Measurements from ENCODE around the gene TMEM92.
A peak's percentile ranks its signal among the peaks of the same experiment; 100 is the strongest.

Gene TMEM92

DNA sequence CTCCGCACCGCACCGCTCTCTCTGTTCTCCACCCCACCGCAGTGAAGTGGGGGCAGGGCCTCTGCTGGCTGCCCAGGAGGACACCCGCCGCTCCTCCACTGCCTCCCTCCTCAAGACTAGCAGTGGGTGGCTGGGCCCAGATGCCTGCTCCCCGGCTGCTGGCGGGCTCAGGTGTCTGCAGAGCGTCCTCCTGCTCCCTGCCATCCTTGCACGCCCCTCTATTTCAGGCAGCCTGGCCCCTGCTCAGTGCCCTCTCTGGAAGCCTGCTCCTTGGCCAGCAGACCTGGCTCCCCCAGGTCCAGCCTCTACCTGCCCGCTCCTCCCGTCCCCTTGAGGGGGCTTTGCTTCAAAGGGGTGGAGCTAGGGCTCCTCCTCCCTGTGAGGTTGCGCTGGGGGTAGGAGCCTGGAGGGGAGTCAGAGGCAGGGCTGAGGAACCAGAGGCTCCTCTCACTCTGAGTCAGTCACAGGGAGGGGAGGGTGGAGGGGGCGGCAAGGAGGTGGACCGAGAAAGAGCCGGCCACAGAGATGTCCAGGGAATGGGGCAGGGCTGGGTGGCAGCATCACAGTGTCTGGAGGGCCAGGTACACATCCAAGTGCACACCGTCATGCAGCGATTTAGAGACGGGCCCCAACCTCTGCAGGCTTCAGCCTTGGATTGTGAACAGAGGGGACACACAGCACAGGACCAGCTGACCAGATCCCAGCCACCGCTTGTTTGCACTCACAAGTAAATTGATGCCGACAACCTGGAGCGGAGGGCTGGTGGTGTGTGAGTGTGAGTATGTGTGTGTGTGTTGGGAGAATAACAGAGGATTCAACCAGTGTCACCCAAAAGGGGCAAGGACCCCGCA is 9.8 kb upstream of the TMEM92 start:
- ATAC-seq, result peak; percentile 60
- TF ChIP-seq TOX (CRISPR knock-in tag; IDR thresholded peaks at IDR 0.05; ENCODE audit: borderline replicate concordance), result no peak
- no peak for TF ChIP-seq ZFP30 (CRISPR knock-in tag; IDR thresholded peaks at IDR 0.05)
- no peak for TF ChIP-seq ISL1 (CRISPR knock-in tag; IDR thresholded peaks at IDR 0.05)
- no peak for TF ChIP-seq ZC3H10 (CRISPR knock-in tag; IDR thresholded peaks at IDR 0.05)
- TF ChIP-seq, protein P1, sequence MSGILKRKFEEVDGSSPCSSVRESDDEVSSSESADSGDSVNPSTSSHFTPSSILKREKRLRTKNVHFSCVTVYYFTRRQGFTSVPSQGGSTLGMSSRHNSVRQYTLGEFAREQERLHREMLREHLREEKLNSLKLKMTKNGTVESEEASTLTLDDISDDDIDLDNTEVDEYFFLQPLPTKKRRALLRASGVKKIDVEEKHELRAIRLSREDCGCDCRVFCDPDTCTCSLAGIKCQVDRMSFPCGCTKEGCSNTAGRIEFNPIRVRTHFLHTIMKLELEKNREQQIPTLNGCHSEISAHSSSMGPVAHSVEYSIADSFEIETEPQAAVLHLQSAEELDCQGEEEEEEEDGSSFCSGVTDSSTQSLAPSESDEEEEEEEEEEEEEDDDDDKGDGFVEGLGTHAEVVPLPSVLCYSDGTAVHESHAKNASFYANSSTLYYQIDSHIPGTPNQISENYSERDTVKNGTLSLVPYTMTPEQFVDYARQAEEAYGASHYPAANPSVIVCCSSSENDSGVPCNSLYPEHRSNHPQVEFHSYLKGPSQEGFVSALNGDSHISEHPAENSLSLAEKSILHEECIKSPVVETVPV (CRISPR knock-in tag; IDR thresholded peaks at IDR 0.05), result no peak
- TF ChIP-seq ZNF70 (CRISPR knock-in tag; IDR thresholded peaks at IDR 0.05), result no peak
- TF ChIP-seq GLIS3 (CRISPR knock-in tag; IDR thresholded peaks at IDR 0.05), result no peak

DNA sequence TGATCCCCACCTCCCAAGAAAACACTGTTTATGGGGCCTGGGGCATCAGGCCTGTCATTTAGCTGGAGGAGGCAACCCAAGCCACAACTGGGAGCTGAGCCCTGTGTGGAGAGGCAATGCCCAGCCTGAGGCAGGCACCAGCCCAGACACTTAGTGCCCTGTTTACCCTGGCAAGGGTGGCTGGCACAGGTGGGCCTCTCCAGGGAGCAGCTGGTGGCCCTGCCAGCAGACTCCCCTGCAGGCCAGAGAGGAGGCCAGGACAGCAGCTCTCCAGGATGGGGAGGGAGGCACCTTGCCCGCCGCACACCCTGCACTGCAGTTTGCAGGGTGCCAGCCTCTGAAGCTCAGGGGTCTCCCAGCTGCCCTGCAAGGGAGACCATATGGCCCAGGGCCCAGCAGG is 9.1 kb upstream of the TMEM92 start:
- no peak for ATAC-seq
- no peak for TF ChIP-seq OSR1 (CRISPR knock-in tag; IDR thresholded peaks at IDR 0.05)
- no peak for TF ChIP-seq GLIS3 (CRISPR knock-in tag; IDR thresholded peaks at IDR 0.05)
- TF ChIP-seq ZC3H10 (CRISPR knock-in tag; IDR thresholded peaks at IDR 0.05), result no peak
- TF ChIP-seq RARB (CRISPR knock-in tag; IDR thresholded peaks at IDR 0.05), result no peak
- TF ChIP-seq, protein P2, sequence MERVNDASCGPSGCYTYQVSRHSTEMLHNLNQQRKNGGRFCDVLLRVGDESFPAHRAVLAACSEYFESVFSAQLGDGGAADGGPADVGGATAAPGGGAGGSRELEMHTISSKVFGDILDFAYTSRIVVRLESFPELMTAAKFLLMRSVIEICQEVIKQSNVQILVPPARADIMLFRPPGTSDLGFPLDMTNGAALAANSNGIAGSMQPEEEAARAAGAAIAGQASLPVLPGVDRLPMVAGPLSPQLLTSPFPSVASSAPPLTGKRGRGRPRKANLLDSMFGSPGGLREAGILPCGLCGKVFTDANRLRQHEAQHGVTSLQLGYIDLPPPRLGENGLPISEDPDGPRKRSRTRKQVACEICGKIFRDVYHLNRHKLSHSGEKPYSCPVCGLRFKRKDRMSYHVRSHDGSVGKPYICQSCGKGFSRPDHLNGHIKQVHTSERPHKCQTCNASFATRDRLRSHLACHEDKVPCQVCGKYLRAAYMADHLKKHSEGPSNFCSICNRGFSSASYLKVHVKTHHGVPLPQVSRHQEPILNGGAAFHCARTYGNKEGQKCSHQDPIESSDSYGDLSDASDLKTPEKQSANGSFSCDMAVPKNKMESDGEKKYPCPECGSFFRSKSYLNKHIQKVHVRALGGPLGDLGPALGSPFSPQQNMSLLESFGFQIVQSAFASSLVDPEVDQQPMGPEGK (CRISPR knock-in tag; IDR thresholded peaks at IDR 0.05; ENCODE audit: borderline replicate concordance), result no peak
- TF ChIP-seq BACH2 (CRISPR knock-in tag; IDR thresholded peaks at IDR 0.05; ENCODE audit: borderline replicate concordance), result no peak
- no peak for TF ChIP-seq ZNF565 (CRISPR knock-in tag; conservative IDR thresholded peaks at IDR 0.05; ENCODE audit: low read depth)

DNA sequence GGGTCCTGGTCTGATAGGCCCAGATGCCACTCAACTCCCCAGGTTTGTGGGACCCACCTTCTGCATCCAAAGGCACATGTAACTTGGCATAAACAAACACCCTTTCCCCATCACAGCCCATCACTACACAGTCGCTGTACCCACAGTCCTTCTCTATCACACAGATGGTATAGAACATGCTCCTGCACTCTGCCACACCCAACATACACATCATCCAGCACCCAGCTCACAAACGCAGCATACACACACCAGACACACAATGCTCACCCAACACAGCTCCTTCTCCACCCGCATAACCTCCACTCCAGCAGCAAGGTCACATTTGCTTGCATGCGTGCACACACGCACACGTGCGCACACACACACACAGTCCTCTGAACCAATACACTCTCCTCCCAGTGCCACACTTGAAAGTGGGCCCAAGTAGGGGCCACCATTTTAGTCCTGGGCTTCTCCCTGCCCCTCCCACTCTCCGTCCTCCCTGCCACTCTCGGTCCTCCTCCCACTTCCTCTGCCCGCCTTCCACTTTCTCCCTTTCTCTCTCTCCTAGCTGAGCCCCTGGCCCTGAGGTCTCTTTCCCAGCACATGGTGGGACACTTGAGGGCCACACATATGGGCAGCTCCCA is 8.5 kb upstream of the TMEM92 start:
- ATAC-seq, result no peak
- TF ChIP-seq RARB (CRISPR knock-in tag; IDR thresholded peaks at IDR 0.05) (no peak), ZNF565 (CRISPR knock-in tag; conservative IDR thresholded peaks at IDR 0.05; ENCODE audit: low read depth) (no peak), OSR1 (CRISPR knock-in tag; IDR thresholded peaks at IDR 0.05) (no peak), ZNF8 (CRISPR knock-in tag; IDR thresholded peaks at IDR 0.05) (no peak), TCF4 (CRISPR knock-in tag; IDR thresholded peaks at IDR 0.05; ENCODE audit: borderline replicate concordance) (no peak), SNAI2 (CRISPR knock-in tag; IDR thresholded peaks at IDR 0.05) (no peak), GLIS3 (CRISPR knock-in tag; IDR thresholded peaks at IDR 0.05) (no peak), ESRRG (CRISPR knock-in tag; IDR thresholded peaks at IDR 0.05) (no peak), PPARA (CRISPR knock-in tag; IDR thresholded peaks at IDR 0.05; ENCODE audit: borderline replicate concordance) (no peak), ZNF70 (CRISPR knock-in tag; IDR thresholded peaks at IDR 0.05) (no peak), CSDC2 (CRISPR knock-in tag; IDR thresholded peaks at IDR 0.05) (no peak), TOX (CRISPR knock-in tag; IDR thresholded peaks at IDR 0.05; ENCODE audit: borderline replicate concordance) (no peak), ZFP30 (CRISPR knock-in tag; IDR thresholded peaks at IDR 0.05) (no peak)
- TF ChIP-seq, protein P3, sequence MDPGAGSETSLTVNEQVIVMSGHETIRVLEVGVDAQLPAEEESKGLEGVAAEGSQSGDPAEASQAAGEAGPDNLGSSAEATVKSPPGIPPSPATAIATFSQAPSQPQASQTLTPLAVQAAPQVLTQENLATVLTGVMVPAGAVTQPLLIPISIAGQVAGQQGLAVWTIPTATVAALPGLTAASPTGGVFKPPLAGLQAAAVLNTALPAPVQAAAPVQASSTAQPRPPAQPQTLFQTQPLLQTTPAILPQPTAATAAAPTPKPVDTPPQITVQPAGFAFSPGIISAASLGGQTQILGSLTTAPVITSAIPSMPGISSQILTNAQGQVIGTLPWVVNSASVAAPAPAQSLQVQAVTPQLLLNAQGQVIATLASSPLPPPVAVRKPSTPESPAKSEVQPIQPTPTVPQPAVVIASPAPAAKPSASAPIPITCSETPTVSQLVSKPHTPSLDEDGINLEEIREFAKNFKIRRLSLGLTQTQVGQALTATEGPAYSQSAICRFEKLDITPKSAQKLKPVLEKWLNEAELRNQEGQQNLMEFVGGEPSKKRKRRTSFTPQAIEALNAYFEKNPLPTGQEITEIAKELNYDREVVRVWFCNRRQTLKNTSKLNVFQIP (CRISPR knock-in tag; IDR thresholded peaks at IDR 0.05; ENCODE audit: borderline replicate concordance, low read depth), result no peak
- TF ChIP-seq, protein P2 (CRISPR knock-in tag; IDR thresholded peaks at IDR 0.05; ENCODE audit: borderline replicate concordance), result no peak
- TF ChIP-seq, protein P4, sequence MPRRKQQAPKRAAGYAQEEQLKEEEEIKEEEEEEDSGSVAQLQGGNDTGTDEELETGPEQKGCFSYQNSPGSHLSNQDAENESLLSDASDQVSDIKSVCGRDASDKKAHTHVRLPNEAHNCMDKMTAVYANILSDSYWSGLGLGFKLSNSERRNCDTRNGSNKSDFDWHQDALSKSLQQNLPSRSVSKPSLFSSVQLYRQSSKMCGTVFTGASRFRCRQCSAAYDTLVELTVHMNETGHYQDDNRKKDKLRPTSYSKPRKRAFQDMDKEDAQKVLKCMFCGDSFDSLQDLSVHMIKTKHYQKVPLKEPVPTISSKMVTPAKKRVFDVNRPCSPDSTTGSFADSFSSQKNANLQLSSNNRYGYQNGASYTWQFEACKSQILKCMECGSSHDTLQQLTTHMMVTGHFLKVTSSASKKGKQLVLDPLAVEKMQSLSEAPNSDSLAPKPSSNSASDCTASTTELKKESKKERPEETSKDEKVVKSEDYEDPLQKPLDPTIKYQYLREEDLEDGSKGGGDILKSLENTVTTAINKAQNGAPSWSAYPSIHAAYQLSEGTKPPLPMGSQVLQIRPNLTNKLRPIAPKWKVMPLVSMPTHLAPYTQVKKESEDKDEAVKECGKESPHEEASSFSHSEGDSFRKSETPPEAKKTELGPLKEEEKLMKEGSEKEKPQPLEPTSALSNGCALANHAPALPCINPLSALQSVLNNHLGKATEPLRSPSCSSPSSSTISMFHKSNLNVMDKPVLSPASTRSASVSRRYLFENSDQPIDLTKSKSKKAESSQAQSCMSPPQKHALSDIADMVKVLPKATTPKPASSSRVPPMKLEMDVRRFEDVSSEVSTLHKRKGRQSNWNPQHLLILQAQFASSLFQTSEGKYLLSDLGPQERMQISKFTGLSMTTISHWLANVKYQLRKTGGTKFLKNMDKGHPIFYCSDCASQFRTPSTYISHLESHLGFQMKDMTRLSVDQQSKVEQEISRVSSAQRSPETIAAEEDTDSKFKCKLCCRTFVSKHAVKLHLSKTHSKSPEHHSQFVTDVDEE (CRISPR knock-in tag; IDR thresholded peaks at IDR 0.05), result no peak
- TF ChIP-seq, protein P5, sequence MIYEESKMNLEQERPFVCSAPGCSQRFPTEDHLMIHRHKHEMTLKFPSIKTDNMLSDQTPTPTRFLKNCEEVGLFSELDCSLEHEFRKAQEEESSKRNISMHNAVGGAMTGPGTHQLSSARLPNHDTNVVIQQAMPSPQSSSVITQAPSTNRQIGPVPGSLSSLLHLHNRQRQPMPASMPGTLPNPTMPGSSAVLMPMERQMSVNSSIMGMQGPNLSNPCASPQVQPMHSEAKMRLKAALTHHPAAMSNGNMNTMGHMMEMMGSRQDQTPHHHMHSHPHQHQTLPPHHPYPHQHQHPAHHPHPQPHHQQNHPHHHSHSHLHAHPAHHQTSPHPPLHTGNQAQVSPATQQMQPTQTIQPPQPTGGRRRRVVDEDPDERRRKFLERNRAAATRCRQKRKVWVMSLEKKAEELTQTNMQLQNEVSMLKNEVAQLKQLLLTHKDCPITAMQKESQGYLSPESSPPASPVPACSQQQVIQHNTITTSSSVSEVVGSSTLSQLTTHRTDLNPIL (CRISPR knock-in tag; IDR thresholded peaks at IDR 0.05; ENCODE audit: low read depth), result no peak
- TF ChIP-seq, protein P1 (CRISPR knock-in tag; IDR thresholded peaks at IDR 0.05), result no peak

All from SK-N-SH treated with all-trans-retinoic acid at 6 μM for 48 hours (cell line).